ENCODE data around the gene NUDT16L1.

NUDT16L1 gene

GRCh38 chr16:4664538-4665418, 28.6 kb upstream of the NUDT16L1 start:
- DNase-seq = peak; percentile 51

- no peak for DNase-seq
Measured at GRCh38 chr16:4666537-4667202, 26.7 kb upstream of the NUDT16L1 start.

DNA sequence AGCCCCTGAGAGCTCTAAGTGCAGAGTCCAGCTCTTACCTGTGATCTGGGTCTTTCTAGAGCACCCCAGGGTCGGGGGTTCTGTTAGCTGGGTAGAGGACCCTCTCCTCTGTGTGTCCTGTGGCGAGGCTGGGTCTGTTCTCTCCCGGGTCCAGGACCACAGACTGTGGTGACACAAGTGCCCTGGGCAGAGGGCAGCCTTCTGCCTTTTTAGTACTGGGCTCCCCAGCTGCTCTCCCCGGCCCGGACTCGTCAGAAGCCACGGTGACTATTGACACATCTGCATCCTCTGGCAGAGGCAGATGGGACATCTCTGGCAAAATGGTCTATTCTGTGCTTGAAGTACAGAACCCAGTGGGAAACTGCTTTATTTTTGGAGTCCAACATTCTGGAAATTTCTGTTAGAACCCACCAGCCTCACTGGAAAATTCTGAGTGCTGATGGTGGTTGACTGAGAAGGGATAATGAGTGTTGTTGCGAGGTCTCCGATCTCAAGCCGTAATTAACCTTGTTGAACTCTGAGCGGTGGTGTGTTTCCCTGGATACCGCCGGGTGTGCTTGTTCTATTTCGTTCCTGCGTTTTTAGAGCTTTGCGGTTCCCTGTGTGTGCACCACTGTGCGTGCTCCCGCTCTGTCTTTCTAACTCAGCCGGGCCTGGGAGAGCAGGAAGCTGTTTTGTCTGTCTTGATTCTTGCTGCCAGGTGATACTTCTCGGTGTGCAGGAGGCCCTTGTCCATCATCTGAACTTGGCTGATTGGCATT, 26.0 kb upstream of the NUDT16L1 start:
- DNase-seq = no peak

DNA sequence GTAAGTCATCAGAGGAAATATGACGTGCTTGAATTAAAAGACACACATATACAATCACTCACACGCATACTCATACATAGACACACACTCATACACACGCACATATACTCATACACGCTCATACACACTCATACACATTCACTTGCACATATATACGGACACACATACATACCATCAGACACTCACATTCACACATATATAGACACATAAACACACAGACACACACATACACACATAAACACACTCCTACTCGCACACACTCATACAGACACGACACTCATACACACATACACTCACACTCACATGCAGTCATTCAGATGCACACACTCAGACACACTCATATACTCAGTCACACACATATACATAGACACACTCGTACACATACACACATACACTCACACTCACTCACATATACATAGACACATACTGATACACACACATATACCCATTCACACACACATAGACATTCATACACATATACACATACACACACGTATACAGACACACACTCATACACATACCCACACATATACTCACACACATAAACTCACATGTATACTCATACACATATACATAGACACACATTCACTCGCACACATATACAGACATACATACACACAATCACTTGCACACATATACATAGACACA, 24.9 kb upstream of the NUDT16L1 start:
- no peak for DNase-seq

DNA sequence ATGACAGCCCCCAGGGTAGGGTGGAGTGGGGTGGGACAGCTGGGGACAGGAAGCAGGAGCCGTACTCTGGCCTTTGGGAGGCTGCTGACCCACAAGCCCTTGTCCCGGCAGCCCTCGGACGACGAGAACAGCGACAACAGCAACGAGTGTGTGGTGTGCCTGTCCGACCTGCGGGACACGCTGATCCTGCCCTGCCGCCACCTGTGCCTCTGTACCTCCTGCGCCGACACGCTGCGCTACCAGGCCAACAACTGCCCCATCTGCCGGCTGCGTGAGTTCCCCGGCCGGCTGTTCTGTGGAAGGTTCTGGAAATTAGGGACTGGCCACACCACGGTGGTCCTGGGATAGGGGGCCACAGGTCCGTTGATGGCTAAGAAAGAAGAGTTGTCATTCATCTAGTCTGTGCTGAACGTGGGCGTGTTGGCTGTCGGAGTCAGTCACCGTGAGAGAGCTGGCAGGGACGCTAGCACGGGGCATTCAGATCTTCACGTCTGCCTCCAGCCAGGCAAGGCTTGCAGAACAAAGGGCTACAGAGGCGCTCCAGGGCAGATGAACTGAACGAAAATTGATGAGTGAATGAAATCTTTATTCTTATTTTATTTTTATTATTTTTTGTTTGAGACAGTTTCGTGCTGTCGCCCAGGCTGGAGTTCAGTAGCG, 19.8 kb upstream of the NUDT16L1 start:
- DNase-seq = no peak

GRCh38 chr16:4674926-4675530, 18.3 kb upstream of the NUDT16L1 start:
- no peak for DNase-seq

GRCh38 chr16:4675864-4676786, 17.2 kb upstream of the NUDT16L1 start:
- peak; percentile 33 for DNase-seq

GRCh38 chr16:4676831-4677230, 16.5 kb upstream of the NUDT16L1 start:
- no peak for DNase-seq

DNA sequence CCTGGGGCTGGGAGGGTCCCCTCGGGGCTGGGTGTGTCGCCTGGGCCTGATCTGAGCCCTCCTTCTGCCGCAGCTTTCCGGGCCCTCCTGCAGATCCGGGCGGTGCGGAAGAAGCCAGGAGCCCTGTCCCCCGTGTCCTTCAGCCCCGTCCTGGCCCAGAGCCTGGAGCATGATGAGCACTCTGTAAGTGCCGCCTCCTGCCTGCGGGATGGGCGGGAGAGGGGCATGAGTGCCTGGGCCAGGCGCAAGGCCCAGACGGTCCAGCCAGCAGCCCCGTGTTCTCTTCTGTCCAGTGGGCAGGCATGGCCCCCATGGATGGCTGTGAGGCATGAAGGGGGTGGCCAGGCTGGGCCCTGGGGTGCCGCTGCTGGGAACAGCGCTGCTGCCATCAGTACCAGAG, 16.0 kb upstream of the NUDT16L1 start:
- no peak for DNase-seq

DNA sequence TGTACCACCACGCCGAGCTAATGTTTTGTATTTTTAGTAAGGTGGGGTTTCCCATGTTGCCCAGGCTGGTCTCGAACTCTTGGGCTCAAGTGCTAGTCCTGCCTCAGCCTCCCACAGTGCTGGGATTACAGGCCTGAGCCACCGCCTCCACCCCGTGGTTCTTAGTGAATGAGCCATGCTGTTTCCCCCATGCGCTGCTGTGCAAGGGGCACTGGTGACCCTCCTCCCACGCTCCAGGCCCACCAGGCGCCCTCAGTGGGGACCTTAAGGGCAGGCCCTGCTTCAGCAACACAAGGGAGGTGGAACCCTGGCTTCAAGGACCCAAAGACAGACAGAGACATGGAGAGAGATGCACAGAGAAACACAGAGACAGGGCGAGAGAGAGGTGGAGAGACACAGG, 15.4 kb upstream of the NUDT16L1 start:
- DNase-seq = no peak

DNA sequence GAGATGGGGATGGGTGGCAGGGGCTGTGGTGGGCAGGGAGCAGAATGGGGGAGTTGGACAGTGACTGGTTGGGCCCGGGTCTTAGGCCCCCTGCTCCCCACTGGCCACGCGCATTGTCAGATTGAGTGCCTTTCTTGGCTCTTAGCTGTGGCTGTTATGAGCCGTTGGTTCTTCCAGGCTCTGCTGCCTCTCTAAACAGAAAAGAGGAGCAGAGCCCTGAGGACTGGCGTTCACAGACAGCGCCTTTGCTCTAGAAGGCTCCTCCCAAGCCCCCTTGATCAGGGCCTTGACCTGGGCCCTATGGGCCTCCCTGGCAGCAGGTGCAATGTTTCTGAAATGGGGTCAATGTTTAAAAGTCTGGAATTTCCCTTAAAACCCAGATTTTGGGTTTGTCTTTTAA, 14.8 kb upstream of the NUDT16L1 start:
- no peak for DNase-seq

GRCh38 chr16:4679156-4679849, 14.1 kb upstream of the NUDT16L1 start:
- no peak for DNase-seq

DNA sequence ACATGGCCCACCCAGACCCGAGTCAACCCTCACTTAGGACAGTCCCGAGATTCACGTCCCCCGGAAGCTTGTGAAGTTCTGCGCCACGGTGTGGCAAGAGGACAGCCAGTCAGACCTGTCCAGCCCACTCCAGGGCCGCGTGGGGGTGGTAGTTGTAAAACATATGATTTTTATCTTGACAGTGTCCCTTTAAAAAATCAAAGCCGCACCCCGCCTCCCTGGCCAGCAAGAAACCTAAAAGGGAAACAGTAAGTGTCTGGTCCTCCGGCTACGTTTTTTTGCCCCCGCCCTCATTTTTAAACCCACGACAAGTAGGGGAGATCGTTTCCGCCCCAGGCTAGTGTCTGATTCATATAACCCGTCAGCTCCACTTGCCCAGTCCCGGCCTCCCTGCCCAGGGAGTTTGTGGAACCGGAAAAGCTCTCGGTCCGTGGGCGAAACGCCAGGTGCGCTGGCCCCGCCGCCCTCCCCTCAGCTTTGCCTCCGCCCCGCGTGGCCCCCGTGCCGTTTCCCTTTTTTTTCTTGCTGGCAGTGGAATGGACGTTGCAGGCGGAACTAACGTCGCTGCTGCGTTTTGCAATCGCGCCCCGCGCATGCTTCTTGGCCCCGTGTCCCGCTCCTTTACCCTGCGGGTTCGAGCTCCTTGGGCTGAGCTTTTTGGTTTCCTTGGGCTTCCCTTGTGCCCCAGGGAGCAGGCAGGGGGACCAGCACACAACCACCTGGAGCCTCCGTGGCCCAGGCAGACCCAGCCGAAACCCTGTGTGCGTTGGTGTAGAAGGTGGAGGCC, 13.3 kb upstream of the NUDT16L1 start:
- DNase-seq = no peak

GRCh38 chr16:4680673-4681470, 12.5 kb upstream of the NUDT16L1 start:
- no peak for DNase-seq

DNA sequence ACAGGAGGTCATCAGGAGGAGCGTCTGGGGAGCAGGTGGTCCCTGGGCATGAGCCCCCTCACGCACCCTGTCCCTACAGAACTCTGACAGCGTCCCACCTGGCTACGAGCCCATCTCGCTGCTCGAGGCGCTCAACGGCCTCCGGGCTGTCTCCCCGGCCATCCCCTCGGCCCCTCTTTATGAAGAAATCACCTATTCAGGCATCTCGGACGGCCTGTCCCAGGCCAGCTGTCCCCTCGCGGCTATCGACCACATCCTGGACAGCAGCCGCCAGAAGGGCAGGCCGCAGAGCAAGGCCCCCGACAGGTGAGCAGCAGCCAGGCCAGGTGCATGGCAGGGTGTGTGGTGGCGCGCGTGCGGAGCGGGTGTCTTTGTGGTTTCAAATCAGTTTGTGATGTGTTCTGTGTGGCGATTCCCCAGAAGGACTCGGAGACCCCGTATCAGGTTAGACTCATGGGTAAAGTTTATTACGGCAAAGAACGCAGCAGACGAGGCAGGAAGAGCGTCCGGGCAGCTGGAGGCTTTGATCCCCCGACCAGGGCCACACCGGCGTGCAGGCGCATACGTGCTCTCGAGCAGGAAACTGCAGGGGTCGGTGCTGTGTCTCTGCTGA, 11.8 kb upstream of the NUDT16L1 start:
- DNase-seq = no peak

DNA sequence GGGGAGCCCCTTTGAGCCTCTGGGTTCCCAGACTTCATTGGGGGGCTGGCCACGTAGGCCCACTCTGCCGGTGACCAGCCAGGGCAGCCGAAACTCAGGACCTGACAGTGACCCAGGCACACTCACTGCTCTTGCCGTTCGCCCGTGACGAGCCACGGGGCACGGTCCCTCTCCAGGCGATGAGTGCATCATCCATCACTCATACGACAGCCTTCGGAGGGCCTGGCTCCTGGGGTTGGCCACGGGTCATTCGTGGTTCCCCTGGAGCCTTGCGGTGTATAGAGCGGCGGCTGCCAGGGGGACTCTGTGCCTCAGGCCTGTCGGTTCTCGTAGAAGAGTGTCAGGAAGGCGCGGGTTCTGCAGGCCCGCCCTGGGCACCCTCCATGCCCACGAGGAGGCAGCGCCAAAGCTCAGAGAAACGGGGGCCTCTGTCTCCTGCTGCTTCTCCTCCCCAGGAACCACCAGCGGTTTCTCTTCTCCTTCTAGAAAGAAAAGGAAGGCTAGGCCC, 11.2 kb upstream of the NUDT16L1 start:
- DNase-seq = no peak

- peak; percentile 42 for DNase-seq
Measured at GRCh38 chr16:4682616-4683254, 10.6 kb upstream of the NUDT16L1 start.
